Activated CD4-positive, alpha-beta T cell treated with anti-CD3 and anti-CD28 coated beads for 4 hours (primary cell): ENCODE data around the gene HAND2.

ENCODE experiments used
- DNase-seq, 2 donors: peaks; one replicate each; pipeline ENCODE4 v3.0.0-alpha.2; 2020

The HAND2 gene

DNA sequence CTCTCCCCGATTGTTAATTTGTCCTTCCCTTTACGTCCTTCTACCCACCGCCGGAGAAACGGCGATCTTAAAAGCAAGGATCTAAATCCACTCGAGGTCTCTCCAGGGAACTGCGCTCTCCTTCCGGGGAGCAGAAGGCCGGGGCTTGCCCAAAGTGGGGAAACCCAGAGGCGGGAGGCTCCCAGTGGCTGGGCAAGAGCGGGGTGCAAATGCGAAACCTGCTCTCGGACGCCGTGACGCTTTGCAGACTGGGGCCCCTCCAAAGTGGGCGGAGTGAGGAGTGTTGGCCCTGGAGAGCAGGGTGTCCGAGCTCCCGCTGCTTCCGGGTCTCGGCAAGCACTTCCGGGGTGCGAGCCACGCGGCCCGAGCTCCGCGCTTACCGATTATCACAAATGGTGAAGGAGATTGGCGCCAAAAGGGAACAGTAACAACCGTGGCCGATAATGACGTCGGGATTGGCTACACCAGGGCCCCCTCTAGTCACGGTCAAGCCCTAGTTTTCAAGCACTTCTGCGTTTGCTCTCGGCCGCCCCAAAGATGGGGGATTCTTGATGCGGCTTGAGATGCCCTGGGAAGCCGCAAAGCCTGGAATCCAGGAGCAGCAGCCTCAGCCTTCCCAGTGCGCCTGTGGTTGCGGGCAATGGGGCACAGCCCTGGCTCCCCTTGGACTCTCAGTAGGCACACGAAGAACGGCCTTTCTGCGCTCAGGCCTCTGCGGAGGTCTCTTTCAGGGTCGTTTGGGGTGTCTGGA, 29.0 kb downstream of the HAND2 start:
- DNase-seq = no peak

DNA sequence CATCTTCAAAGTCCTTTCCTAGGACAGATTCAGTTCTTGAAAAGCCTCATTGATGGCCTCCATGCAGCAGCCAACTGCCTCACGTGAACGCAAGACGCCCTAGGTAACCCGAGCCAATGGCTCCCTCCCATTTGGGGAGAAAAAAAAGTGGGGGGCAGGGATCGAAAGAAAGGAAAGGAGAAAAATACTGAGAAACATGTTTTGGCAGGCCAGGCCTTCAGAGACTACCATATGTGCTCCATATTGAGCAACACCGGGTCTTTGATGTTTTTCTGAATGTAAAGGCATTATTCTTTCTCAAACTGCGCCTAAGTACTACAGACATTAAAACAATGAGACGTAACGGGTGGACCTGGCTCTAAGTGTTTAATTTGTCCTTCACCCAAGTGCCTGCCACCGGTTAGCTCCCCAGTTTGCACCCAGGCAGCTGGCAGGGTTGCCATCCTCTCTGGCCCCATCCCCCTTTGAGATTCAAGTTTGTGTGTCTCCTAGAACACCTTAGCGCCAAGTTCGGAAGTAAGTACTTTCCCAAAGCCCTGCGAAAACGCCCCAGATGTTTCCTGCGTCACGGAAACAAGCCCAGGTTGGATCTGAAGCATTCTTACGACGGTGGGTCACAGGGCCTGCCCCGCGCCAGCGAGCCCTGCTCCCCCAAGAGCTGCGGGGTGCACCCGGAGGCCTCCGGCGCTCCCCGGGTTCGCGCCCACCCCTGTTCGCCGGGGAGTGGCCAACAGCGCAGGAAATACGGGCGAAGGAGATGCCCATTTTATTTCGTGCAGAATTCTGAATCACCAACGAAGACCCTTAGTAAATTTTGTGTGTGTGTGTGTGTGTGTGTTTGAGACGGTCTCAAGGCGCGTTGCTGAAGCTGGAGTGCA, 30.1 kb downstream of the HAND2 start:
- no peak for DNase-seq

DNA sequence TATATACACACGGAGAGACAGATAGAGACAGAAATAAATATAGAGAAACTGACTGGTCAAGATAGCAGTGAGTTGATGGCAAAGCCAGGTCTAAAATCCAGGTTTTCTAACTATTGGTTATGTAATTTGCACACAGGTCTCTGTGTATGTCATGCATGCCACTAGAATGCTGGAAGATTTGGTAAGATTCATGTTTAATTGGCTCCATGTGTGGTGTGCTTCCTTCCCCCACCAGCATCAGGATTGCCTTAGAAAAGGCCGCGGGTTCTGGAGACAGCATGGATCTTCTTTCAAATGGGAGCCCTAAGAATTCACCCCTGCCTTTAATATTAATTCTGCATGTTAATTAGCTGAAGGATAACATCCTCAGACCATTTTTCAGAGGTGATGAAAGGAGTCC, 31.3 kb downstream of the HAND2 start:
- DNase-seq = no peak

GRCh38 chr4:173498023-173498422, 32.0 kb downstream of the HAND2 start:
- no peak for DNase-seq

DNA sequence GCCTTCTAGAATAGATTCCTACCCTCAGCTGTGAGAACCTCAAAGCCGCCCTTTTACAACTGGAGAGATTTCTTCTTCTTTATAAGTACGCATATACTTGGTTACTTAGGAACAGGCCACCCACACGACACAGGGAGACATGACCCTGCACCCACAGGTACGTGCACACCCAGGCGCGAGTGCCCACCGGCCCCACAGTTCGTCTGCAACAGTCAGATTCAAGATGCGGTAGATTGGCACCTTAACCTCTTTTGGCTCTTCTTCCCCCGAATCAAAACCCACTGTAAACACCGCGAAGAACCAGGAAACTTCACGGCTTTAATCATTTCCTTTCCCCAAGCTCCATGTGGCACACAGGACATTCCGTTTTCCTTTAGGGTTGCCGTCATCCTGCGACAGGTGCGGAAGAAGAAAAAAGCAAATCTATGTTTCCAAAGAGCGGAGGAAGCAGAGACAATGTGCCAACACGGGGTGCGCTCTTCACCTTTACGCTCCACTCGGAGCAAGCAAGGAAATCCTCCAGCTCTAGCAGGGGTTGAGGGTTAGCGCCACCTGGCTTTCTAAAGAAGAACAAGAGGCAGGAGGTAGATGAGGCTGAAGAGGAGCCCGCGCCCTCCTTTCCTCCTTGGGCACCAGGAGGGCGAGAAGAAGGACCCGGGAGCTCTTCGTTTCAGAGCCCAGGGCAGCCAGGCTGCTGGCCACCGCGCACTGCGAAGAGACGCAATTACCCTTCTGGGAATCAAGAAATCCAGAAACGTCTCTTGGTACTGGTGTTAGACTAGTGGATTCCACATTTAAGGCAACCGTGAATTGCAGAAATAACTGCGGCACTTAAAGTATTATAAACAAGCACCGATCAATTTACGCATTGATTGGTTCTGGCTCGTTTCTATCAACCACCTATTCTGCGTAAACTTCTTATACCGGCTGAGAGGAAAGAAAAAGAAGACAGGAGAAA, 35.7 kb downstream of the HAND2 start:
- DNase-seq = peak; percentile 27 to 51

DNA sequence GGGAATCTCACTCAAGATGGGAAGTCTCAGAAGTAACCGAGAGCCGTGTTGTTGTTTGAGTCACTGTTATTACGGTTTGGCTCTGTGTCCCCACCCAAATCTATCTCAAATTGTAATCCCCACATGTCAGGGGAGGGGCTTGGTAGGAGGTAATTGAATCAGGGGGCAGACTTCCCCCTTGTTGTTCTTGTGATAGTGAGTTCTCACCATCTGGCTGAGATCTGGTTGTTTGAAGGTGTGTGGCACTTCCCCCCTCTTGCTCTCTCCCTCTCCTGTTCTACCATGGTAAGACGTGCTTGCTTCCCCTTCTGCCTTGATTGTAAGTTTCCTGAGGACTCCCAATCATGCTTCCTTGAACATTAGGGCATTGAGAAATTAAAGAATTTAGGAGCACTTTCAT, 37.0 kb downstream of the HAND2 start:
- no peak for DNase-seq

- DNase-seq = no peak
Measured at GRCh38 chr4:173492315-173492714, 37.7 kb downstream of the HAND2 start.

GRCh38 chr4:173490817-173491528, 39.1 kb downstream of the HAND2 start:
- no peak for DNase-seq

DNA sequence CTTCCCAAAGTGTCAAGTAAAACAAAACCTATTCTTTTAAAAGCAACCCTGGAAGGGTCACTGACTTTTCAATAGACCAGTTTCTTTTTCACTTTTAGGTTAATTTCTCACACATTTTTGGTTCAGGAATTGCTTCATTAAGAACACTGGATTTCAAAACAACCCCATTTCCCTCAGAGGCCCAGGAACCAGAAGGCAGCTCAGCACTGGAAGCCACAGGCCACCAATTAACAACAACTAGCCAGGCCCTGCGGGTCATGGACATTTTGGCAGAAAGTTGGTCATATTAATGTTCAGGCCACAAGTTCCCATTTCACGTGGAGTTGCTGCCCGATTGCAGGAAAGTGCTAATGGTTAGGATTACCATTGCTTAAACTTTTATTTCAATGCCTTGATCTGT, 39.8 kb downstream of the HAND2 start:
- no peak for DNase-seq

- no peak for DNase-seq
Measured at GRCh38 chr4:173489514-173489913, 40.5 kb downstream of the HAND2 start.

DNA sequence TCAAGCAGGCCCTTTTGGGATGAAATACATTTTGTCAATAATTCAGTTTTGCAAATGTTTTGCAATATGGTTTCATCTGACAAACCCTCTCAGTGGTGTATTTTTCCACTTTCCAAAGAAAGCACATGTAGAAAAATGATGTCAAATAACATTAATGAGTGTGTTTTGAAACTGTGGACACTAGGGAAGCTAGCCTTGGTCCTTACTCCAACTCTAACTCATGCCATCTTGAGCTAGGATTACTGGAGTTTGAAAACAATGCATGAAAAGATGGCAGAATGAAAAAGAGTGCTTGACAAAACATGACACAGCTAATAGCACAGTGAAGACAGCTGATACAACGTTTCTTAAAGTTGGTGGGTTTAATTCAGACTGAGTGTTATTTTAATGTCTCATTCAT, 41.4 kb downstream of the HAND2 start:
- DNase-seq = no peak

DNA sequence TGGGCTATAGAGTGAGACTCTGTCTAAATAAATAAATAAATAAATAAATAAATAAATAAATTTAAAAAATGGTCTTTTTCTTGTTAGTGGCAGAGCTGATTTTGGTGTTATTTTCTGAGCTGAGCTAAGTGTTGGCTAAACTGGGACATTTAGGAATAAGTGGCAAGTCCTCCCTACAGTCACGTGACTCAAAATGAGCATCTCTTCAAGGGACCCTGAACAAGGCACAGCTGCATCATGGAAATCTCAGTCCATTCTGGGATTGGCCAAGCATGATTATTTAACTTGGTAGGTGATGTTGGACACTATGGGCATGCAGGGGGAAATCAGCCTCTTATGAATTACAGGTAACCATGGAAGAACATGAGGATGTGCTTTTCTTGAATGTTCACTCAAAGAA, 42.0 kb downstream of the HAND2 start:
- no peak for DNase-seq

GRCh38 chr4:173486714-173487392, 43.2 kb downstream of the HAND2 start:
- no peak for DNase-seq

- DNase-seq = no peak
Measured at GRCh38 chr4:173485164-173485563, 44.9 kb downstream of the HAND2 start.

DNA sequence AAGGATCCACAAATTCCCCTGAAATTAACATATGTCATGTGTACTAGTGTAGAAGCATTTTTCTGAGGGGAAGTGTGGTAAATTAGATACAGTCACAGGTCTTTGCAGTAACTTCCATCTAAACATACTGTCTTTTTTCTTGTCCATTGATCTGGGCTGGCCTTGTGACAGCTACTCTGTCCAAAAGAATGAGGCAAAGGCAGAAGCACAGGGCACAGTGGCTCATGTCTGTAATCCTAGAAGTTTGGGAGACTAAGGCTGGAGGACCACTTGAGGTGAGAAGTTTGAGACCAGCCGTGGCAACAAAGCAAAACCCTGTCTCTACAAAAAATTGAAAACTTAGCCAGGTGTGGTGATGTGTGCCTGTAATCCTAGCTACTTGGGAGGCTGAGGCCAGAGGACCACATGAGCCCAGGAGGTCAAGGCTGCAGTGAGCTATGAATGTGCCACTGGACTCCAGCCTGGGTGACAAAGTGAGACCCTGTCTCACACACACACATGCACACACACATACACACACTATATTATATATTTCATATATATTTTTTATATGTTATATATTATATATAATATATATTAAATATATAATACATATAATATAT, 47.6 kb downstream of the HAND2 start:
- no peak for DNase-seq

GRCh38 chr4:173478913-173479283, 51.1 kb downstream of the HAND2 start:
- no peak for DNase-seq

- DNase-seq = no peak
Measured at GRCh38 chr4:173478201-173478912, 51.7 kb downstream of the HAND2 start.

GRCh38 chr4:173477016-173477415, 53.0 kb downstream of the HAND2 start:
- no peak for DNase-seq
